ENCODE data around the gene PHGDH.

GRCh38 chr1:119700326-119700725 lies 11.4 kb upstream of the PHGDH start:
- TF ChIP-seq POLR2AphosphoS5 (IDR thresholded peaks at IDR 0.05; ENCODE audit: low read depth, low read length) = no peak
- no peak for TF ChIP-seq POLR2A (IDR thresholded peaks at IDR 0.05; ENCODE audit: low read depth, low read length)

Measured in GM12892 (cell line).